Ammon's horn (tissue), 1 donor: ENCODE data around the gene TMEM170B.
A peak's percentile ranks its signal among the peaks of the same experiment; 100 is the strongest.

Experiments
- DNase-seq: peaks from one replicate; pipeline ENCODE4 v3.0.0-alpha.2; 2016; ENCODE audit warnings: low spot score

The TMEM170B gene

GRCh38 chr6:11586117-11586516 lies 48.6 kb downstream of the TMEM170B start:
- no peak for DNase-seq

- no peak for DNase-seq
Measured at GRCh38 chr6:11586536-11586935, 49.0 kb downstream of the TMEM170B start.

- DNase-seq, result no peak
Measured at GRCh38 chr6:11589261-11589660, 51.7 kb downstream of the TMEM170B start.

GRCh38 chr6:11592294-11592906 lies 54.9 kb downstream of the TMEM170B start:
- DNase-seq, result no peak

GRCh38 chr6:11593096-11593495 lies 55.5 kb downstream of the TMEM170B start:
- no peak for DNase-seq

- DNase-seq, result no peak
Measured at GRCh38 chr6:11595903-11596302, 58.4 kb downstream of the TMEM170B start.

GRCh38 chr6:11596640-11597237 lies 59.2 kb downstream of the TMEM170B start:
- DNase-seq, result no peak

GRCh38 chr6:11598687-11599086 lies 61.1 kb downstream of the TMEM170B start:
- no peak for DNase-seq

- DNase-seq, result no peak
Measured at GRCh38 chr6:11600251-11600650, 62.7 kb downstream of the TMEM170B start.

- no peak for DNase-seq
Measured at GRCh38 chr6:11601776-11602605, 64.4 kb downstream of the TMEM170B start.

GRCh38 chr6:11604215-11604614 lies 66.7 kb downstream of the TMEM170B start:
- no peak for DNase-seq

- DNase-seq, result no peak
Measured at GRCh38 chr6:11604836-11605506, 67.4 kb downstream of the TMEM170B start.

GRCh38 chr6:11605507-11605905 lies 68.0 kb downstream of the TMEM170B start:
- DNase-seq, result no peak

- peak; percentile 26 for DNase-seq
Measured at GRCh38 chr6:11606332-11606731, 68.8 kb downstream of the TMEM170B start.

GRCh38 chr6:11607383-11607782 lies 69.8 kb downstream of the TMEM170B start:
- DNase-seq, result no peak

- no peak for DNase-seq
Measured at GRCh38 chr6:11608600-11609323, 71.2 kb downstream of the TMEM170B start.

- peak; percentile 65 for DNase-seq
Measured at GRCh38 chr6:11609324-11610071, 71.9 kb downstream of the TMEM170B start.

- DNase-seq, result no peak
Measured at GRCh38 chr6:11613336-11613735, 75.8 kb downstream of the TMEM170B start.

GRCh38 chr6:11613858-11614257 lies 76.3 kb downstream of the TMEM170B start:
- no peak for DNase-seq

GRCh38 chr6:11614534-11615213 lies 77.1 kb downstream of the TMEM170B start:
- no peak for DNase-seq

GRCh38 chr6:11615214-11615602 lies 77.7 kb downstream of the TMEM170B start:
- DNase-seq, result no peak
